ENCODE measurements around the gene GGA1.
A peak's percentile ranks its signal among the peaks of the same experiment; 100 is the strongest.

GGA1 gene

GRCh38 chr22:37633625-37634416, 25.2 kb downstream of the GGA1 start:
- no peak overlapping the region for H3K4me3 ChIP-seq (ENCODE audit: low read depth, low read length)
- TF ChIP-seq CTCF (IDR thresholded peaks at IDR 0.05; ENCODE audit: low read depth, low read length): peak; percentile 27
- DNase-seq (ENCODE audit: low read depth, low spot score): peak; percentile 92
- in situ Hi-C loops (cut with HindIII; ENCODE audit: low sequenced_read_pairs): no loop called here

GRCh38 chr22:37634417-37634924, 25.8 kb downstream of the GGA1 start:
- TF ChIP-seq CTCF (IDR thresholded peaks at IDR 0.05; ENCODE audit: low read depth, low read length): peak; percentile 29
- H3K4me3 ChIP-seq (ENCODE audit: low read depth, low read length): no peak overlapping the region
- in situ Hi-C loops (cut with HindIII; ENCODE audit: low sequenced_read_pairs): no loop called here
- peak; percentile 22 for DNase-seq (ENCODE audit: low read depth, low spot score)

GRCh38 chr22:37635157-37635556, 26.5 kb downstream of the GGA1 start:
- in situ Hi-C loops (cut with HindIII; ENCODE audit: low sequenced_read_pairs): no loop called here
- DNase-seq (ENCODE audit: low read depth, low spot score): no peak
- no peak for TF ChIP-seq CTCF (IDR thresholded peaks at IDR 0.05; ENCODE audit: low read depth, low read length)
- H3K4me3 ChIP-seq (ENCODE audit: low read depth, low read length): no peak overlapping the region

- DNase-seq (ENCODE audit: low read depth, low spot score): peak; percentile 84
- no peak overlapping the region for H3K4me3 ChIP-seq (ENCODE audit: low read depth, low read length)
- TF ChIP-seq CTCF (IDR thresholded peaks at IDR 0.05; ENCODE audit: low read depth, low read length): peak; percentile 59
- in situ Hi-C loops (cut with HindIII; ENCODE audit: low sequenced_read_pairs): no loop called here
Observed at GRCh38 chr22:37636186-37636948, 27.7 kb downstream of the GGA1 start.

- no peak overlapping the region for H3K4me3 ChIP-seq (ENCODE audit: low read depth, low read length)
- no peak for TF ChIP-seq CTCF (IDR thresholded peaks at IDR 0.05; ENCODE audit: low read depth, low read length)
- no peak for DNase-seq (ENCODE audit: low read depth, low spot score)
- in situ Hi-C loops (cut with HindIII; ENCODE audit: low sequenced_read_pairs): no loop called here
Observed at GRCh38 chr22:37636949-37637273, 28.3 kb downstream of the GGA1 start.

GRCh38 chr22:37638391-37639069, 29.9 kb downstream of the GGA1 start:
- in situ Hi-C loops (cut with HindIII; ENCODE audit: low sequenced_read_pairs): no loop called here
- TF ChIP-seq CTCF (IDR thresholded peaks at IDR 0.05; ENCODE audit: low read depth, low read length): no peak
- no peak for DNase-seq (ENCODE audit: low read depth, low spot score)
- peak overlapping the region; percentile 18 for H3K4me3 ChIP-seq (ENCODE audit: low read depth, low read length)
